HG03439 (cell line): ENCODE data around the gene RCE1.
A peak's percentile ranks its signal among the peaks of the same experiment; 100 is the strongest.

ENCODE experiments used
- ATAC-seq: cut with Tn5 transposase; IDR thresholded peaks from one replicate; pipeline ENCODE4 v1.9.1; 2021; ENCODE audit warnings: mild to moderate bottlenecking, moderate library complexity; ENCODE audit not compliant: unreplicated experiment

Gene RCE1

GRCh38 chr11:66856496-66857233, 13.4 kb downstream of the RCE1 start, which contains the start of gene LRFN4:
Gene LRFN4 (plus strand): TSS chr11:66857064. CDS start chr11:66857745, 681 bp downstream.
- peak; percentile 2 for ATAC-seq

- ATAC-seq, result no peak
Observed at GRCh38 chr11:66857234-66857926, 14.1 kb downstream of the RCE1 start.

- no peak for ATAC-seq
Observed at GRCh38 chr11:66857927-66858185, 14.6 kb downstream of the RCE1 start.

- ATAC-seq, result no peak
Observed at GRCh38 chr11:66858186-66858938, 15.1 kb downstream of the RCE1 start.

- no peak for ATAC-seq
Observed at GRCh38 chr11:66858939-66859685, 15.9 kb downstream of the RCE1 start.

GRCh38 chr11:66859686-66860448, 16.6 kb downstream of the RCE1 start:
- ATAC-seq, result no peak

- no peak for ATAC-seq
Observed at GRCh38 chr11:66860449-66860831, 17.2 kb downstream of the RCE1 start.

- no peak for ATAC-seq
Observed at GRCh38 chr11:66861038-66861773, 18.0 kb downstream of the RCE1 start.

- no peak for ATAC-seq
Observed at GRCh38 chr11:66861774-66862558, 18.7 kb downstream of the RCE1 start.

- ATAC-seq, result no peak
Observed at GRCh38 chr11:66862559-66863037, 19.4 kb downstream of the RCE1 start.

- ATAC-seq, result no peak
Observed at GRCh38 chr11:66863428-66864125, 20.3 kb downstream of the RCE1 start.

- ATAC-seq, result no peak
Observed at GRCh38 chr11:66864172-66864901, 21.1 kb downstream of the RCE1 start.

GRCh38 chr11:66864924-66865697, 21.9 kb downstream of the RCE1 start:
- ATAC-seq, result no peak

- no peak for ATAC-seq
Observed at GRCh38 chr11:66866007-66866406, 22.8 kb downstream of the RCE1 start.

- ATAC-seq, result no peak
Observed at GRCh38 chr11:66866511-66866986, 23.3 kb downstream of the RCE1 start.

- ATAC-seq, result no peak
Observed at GRCh38 chr11:66867425-66868040, 24.3 kb downstream of the RCE1 start.
